NB4 (cell line): Measurements from ENCODE around the gene FOXP1.

Experiments
- CTCF ChIP-seq: IDR thresholded peaks from one replicate; pipeline ENCODE4 v1.5.1; 2012; ENCODE audit warnings: low read depth, low read length
- MAX ChIP-seq: IDR thresholded peaks from 2 replicates; pipeline ENCODE4 v1.6.1; 2011; ENCODE audit warnings: low read depth, low read length
- POLR2A ChIP-seq: IDR thresholded peaks from 2 replicates; pipeline ENCODE4 v1.6.1; 2011; ENCODE audit warnings: mild to moderate bottlenecking; ENCODE audit not compliant: insufficient read length; ENCODE audit errors: extremely low read depth

- TF ChIP-seq CTCF = no peak
- no peak for TF ChIP-seq POLR2A
- TF ChIP-seq MAX = no peak
These were observed 33.6 kb downstream of the FOXP1 start for GRCh38 chr3:71549951-71550350.
